Measurements from ENCODE around the gene KLHL21. TPM values are rescaled to one million over a fixed set of nuclear protein-coding genes. Genes with fewer than 3 reads are reported as not detected.
"Not testable (repeated sequence)": the region's sequence is repeated elsewhere in the genome, so short reads cannot be mapped to it uniquely, and the experiment has no call there.

KLHL21 gene
- total RNA-seq, 1 experiment from 2014 or later = 24.4 TPM

- no peak overlapping the region for H3K27ac ChIP-seq
- no peak overlapping the region for H3K4me2 ChIP-seq
- H3F3A ChIP-seq (ENCODE audit: insufficient read depth, low read depth) = no peaks in the 10 kb centered on the region
- no peak overlapping the region for H3K4me3 ChIP-seq
- no peaks in the 10 kb centered on the region for H3K9me2 ChIP-seq (ENCODE audit: insufficient read depth)
- BruUV-seq (replicated peaks) = no TSS peak
- ChIA-PET POLR2A (ENCODE audit: unreplicated experiment) (no interaction called here), CTCF (interaction anchor here (0.5 to 0.6 kb wide), 3 partner anchors 65 to 313 kb away, joined by 3 to 11 read pairs (median 3); no protein-coding TSS in a partner anchor)
- DNase-seq = peak; percentile 7 to 40
- no peaks in the 10 kb centered on the region for H3K79me2 ChIP-seq (ENCODE audit: low read depth)
- no peaks in the 10 kb centered on the region for H3K36me3 ChIP-seq (ENCODE audit: low read depth)
- no peaks in the 10 kb centered on the region for H4K20me1 ChIP-seq (ENCODE audit: insufficient read depth)
- TF ChIP-seq EZH2 (IDR thresholded peaks at IDR 0.05; ENCODE audit: low read depth) (no peak), CTCF (conservative IDR thresholded peaks at IDR 0.05) (peak; percentile 64)
- H3K27me3 ChIP-seq (ENCODE audit: insufficient read depth, low read depth) = no peaks in the 10 kb centered on the region
- H3K9me3 ChIP-seq (ENCODE audit: insufficient read depth, low read depth) = no peaks in the 10 kb centered on the region
- no peak overlapping the region for H2AFZ ChIP-seq
- intact Hi-C loops (cut with micrococcal nuclease; ENCODE audit: unreplicated experiment) = loop anchor here (5.0 kb wide), 2 partner anchors 299 to 399 kb away; no protein-coding TSS in a partner anchor
- H3K4me1 ChIP-seq (replicated peaks; ENCODE audit: insufficient read depth) = no peaks in the 10 kb centered on the region
These were observed 44.0 kb upstream of the KLHL21 start for GRCh38 chr1:6646499-6647148.

- no peaks in the 10 kb centered on the region for H3F3A ChIP-seq (ENCODE audit: insufficient read depth, low read depth)
- no peak overlapping the region for H2AFZ ChIP-seq
- ChIA-PET POLR2A (ENCODE audit: unreplicated experiment) (no interaction called here), CTCF (no interaction called here)
- H3K4me1 ChIP-seq (replicated peaks; ENCODE audit: insufficient read depth) = no peaks in the 10 kb centered on the region
- TF ChIP-seq CTCF (conservative IDR thresholded peaks at IDR 0.05) = no peak
- no peak for TF ChIP-seq EZH2 (IDR thresholded peaks at IDR 0.05; ENCODE audit: low read depth)
- intact Hi-C loops (cut with micrococcal nuclease; ENCODE audit: unreplicated experiment) = loop anchor here (5.0 kb wide), 2 partner anchors 298 to 398 kb away; no protein-coding TSS in a partner anchor
- H3K9me2 ChIP-seq (ENCODE audit: insufficient read depth) = no peaks in the 10 kb centered on the region
- no peak overlapping the region for H3K27ac ChIP-seq
- no peak for DNase-seq
- no peak overlapping the region for H3K4me3 ChIP-seq
- H4K20me1 ChIP-seq (ENCODE audit: insufficient read depth) = no peaks in the 10 kb centered on the region
- H3K27me3 ChIP-seq (ENCODE audit: insufficient read depth, low read depth) = no peaks in the 10 kb centered on the region
- BruUV-seq (replicated peaks) = no TSS peak
- no peaks in the 10 kb centered on the region for H3K79me2 ChIP-seq (ENCODE audit: low read depth)
- no peaks in the 10 kb centered on the region for H3K36me3 ChIP-seq (ENCODE audit: low read depth)
- no peak overlapping the region for H3K4me2 ChIP-seq
- no peaks in the 10 kb centered on the region for H3K9me3 ChIP-seq (ENCODE audit: insufficient read depth, low read depth)
These were observed 42.3 kb upstream of the KLHL21 start for GRCh38 chr1:6645018-6645417.

- CTCF ChIA-PET = not testable (repeated sequence)
- POLR2A ChIA-PET (ENCODE audit: unreplicated experiment) = interaction anchor here (0.7 kb wide), 2 partner anchors 165 to 615 kb away, joined by 4 to 6 read pairs; no protein-coding TSS in a partner anchor
These were observed 38.2 kb upstream of the KLHL21 start for GRCh38 chr1:6640867-6641266.

More at GRCh38 chr1:6640867-6641266, 38.2 kb upstream of the KLHL21 start:
- H4K20me1 ChIP-seq (ENCODE audit: insufficient read depth); H3K79me2 ChIP-seq (ENCODE audit: low read depth); intact Hi-C loops (cut with micrococcal nuclease; ENCODE audit: unreplicated experiment); BruUV-seq (replicated peaks); H3K27ac ChIP-seq; H3K4me2 ChIP-seq; H3K4me1 ChIP-seq (replicated peaks; ENCODE audit: insufficient read depth); H3K36me3 ChIP-seq (ENCODE audit: low read depth); H3K4me3 ChIP-seq; DNase-seq; H3K27me3 ChIP-seq (ENCODE audit: insufficient read depth, low read depth); H3K9me3 ChIP-seq (ENCODE audit: insufficient read depth, low read depth); H3F3A ChIP-seq (ENCODE audit: insufficient read depth, low read depth); H3K9me2 ChIP-seq (ENCODE audit: insufficient read depth); H2AFZ ChIP-seq: not testable (repeated sequence)

Measured in PC-9 (cell line).